HFFc6 (cell line): ENCODE measurements around the gene ZDHHC9. TPM values are rescaled to one million over a fixed set of nuclear protein-coding genes. Genes with fewer than 3 reads are reported as not detected.

ENCODE experiments used
- DNase-seq: peaks from one replicate; pipeline ENCODE4 v3.0.0-alpha.2; 2018
- H3K27ac Mint-ChIP-seq: 2 replicates; pipeline ENCODE4 v1.8.0; 2020; ENCODE audit warnings: mild to moderate bottlenecking, mixed read lengths
- H3K27me3 Mint-ChIP-seq: 2 replicates; pipeline ENCODE4 v1.8.0; 2021; ENCODE audit warnings: mild to moderate bottlenecking, moderate library complexity, mixed read lengths; ENCODE audit not compliant: insufficient read depth
- H3K36me3 Mint-ChIP-seq: 2 replicates; pipeline ENCODE4 v1.8.0; 2021; ENCODE audit warnings: low read depth, mixed read lengths
- H3K4me1 Mint-ChIP-seq: 2 replicates; pipeline ENCODE4 v1.8.0; 2020; ENCODE audit warnings: low read depth, mixed read lengths
- H3K4me3 Mint-ChIP-seq: 2 replicates; pipeline ENCODE4 v1.8.0; 2020; ENCODE audit warnings: mild to moderate bottlenecking, moderate library complexity, mixed read lengths
- H3K9me3 Mint-ChIP-seq: 2 replicates; pipeline ENCODE4 v1.8.0; 2020; ENCODE audit warnings: mild to moderate bottlenecking, mixed read lengths
- total RNA-seq, 6 experiments: library from RNA; stranded (reverse); fragmentation: NEBNext Ultra II Directional; extraction: Animal tissue kit (Norgen Biotek cat#: 25700); gene quantifications; 2 replicates in 1 of 6; 3 replicates in 5 of 6; pipeline ENCODE4 v1.2.3, GENCODE V29; 2021
- TF ChIP-seq, protein P1 (sequence below): fragments of 200-600 bp; sonication (generic); IDR thresholded peaks from 2 replicates; pipeline ENCODE4 v1.5.0; 2021; ENCODE audit warnings: antibody characterized with exemption, mild to moderate bottlenecking

The ZDHHC9 gene
- total RNA-seq, 6 experiments from 2014 or later = 30.8 to 47.8 (median 33.6) TPM

DNA sequence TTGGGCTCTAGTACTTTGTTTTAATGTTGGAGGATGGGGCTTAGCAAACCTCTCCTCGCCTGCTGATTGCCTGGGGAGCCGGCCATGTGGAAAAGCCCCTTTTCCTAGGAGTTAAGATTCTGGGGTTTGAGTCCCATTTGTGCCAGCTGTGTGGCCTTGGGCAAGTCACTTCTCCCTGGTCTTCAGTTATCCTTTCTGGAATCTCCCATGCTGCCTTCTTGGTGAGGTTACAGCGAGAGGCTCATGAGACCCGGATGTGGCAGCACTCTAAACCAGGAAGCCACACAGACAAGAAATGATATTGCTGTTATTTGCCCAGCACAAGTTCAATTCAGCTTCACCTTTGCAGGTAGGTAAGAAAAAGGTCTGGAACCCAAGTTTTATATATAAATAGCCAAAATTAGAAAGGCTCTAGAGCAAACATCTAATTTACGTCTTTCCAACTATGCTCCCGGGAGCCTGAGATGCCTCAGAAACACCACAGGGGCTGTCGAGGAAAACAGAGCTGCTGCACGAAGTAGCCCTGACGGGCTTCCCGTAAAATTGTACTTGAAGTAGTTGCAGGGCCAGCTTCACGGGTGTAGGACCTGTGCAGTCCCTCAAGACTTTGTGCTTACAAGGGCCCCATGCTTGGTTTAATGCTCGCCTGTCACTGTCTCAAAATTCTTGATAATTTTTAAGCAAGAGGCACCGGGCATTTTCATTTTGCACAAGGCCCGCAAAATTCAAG, 72.3 kb downstream of the ZDHHC9 start:
- no peaks in the 10 kb centered on the region for H3K4me1 Mint-ChIP-seq
- no peak overlapping the region for H3K4me3 Mint-ChIP-seq
- peaks cover 5% of the 10 kb centered on the region for H3K27me3 Mint-ChIP-seq
- TF ChIP-seq, protein P1, sequence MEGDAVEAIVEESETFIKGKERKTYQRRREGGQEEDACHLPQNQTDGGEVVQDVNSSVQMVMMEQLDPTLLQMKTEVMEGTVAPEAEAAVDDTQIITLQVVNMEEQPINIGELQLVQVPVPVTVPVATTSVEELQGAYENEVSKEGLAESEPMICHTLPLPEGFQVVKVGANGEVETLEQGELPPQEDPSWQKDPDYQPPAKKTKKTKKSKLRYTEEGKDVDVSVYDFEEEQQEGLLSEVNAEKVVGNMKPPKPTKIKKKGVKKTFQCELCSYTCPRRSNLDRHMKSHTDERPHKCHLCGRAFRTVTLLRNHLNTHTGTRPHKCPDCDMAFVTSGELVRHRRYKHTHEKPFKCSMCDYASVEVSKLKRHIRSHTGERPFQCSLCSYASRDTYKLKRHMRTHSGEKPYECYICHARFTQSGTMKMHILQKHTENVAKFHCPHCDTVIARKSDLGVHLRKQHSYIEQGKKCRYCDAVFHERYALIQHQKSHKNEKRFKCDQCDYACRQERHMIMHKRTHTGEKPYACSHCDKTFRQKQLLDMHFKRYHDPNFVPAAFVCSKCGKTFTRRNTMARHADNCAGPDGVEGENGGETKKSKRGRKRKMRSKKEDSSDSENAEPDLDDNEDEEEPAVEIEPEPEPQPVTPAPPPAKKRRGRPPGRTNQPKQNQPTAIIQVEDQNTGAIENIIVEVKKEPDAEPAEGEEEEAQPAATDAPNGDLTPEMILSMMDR = no peak
- no peak for DNase-seq
- no peaks in the 10 kb centered on the region for H3K9me3 Mint-ChIP-seq
- H3K36me3 Mint-ChIP-seq = no peaks in the 10 kb centered on the region
- no peak overlapping the region for H3K27ac Mint-ChIP-seq

DNA sequence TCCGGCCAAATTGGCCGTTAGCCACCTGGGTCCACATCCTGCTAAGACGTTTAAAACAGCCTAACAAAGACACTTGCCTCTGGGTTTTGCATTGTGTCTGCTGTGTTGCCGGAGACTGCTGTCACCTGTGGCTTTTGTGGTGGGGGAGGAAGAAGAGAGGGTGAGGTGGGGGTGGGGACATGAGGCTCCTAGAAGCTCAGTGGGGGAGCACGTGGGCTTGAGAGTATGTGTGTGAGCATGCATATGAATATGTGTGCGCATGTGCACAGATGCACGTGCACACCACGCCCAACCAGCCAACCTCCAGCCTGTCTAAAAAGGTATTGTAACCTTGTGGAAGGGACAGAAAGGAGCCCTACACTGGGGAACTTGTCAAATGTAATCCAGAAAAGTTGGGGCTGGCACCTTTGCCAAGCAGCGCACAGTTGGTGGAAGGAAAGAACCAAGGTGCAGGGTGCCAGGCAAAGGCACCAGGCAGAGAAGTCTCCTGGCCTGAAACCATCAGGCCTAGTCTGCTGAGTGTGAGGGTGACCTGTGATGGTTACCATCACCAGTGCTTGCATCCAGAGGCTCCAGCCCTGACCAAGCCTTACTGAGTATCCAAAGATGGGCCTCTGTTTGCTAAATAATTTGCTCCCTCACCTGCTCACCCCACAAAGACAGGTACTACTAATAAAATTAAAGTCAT, 74.1 kb downstream of the ZDHHC9 start:
- Mint-ChIP-seq H3K27ac (no peak overlapping the region), H3K36me3 (no peaks in the 10 kb centered on the region), H3K9me3 (no peaks in the 10 kb centered on the region), H3K4me3 (no peak overlapping the region), H3K27me3 (peaks cover 2% of the 10 kb centered on the region; the same call in 1 of the 2 replicates), H3K4me1 (no peaks in the 10 kb centered on the region)
- TF ChIP-seq, protein P1 = no peak
- DNase-seq = no peak

DNA sequence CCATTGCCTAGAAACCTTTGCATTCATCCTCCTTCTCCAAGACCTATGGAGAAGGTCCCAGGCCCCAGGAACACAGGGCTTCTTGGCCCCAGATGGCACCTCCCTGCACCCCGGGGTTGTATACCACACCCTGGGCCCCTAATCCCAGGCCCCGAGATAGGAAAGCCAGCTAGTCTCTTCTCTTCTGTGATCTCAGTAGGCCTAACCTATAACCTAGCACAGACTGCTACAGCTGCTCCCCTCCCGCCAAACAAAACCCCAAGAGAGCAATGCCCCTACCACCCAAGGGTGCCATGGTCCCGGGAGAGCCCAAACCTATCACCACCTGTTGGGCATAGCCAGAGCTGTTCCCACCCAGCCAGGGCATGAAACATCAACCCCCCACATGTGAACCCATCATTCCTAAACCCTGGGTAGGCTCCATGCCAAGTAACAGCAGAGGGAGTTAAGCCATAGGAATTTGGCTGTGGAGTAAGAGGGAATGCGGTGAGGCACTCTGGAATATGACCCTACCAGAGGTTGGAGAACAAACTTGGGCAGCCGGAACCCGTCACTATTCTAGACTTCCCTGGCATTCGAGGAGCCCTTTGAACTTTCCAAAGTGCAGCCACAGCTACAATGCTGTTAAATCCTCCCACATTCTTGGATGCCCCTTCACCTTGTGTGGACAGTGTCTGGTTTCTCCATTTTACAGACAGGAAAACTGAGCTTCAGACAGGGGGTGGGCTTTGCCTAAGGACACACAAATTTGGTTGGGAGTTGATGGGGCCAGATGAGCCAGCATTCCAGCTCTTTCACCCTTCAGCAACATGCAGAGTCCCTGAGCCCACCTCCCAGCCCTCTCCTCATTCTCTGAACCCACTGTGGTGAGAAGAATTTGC, 74.9 kb downstream of the ZDHHC9 start:
- no peaks in the 10 kb centered on the region for H3K36me3 Mint-ChIP-seq
- H3K4me1 Mint-ChIP-seq = no peaks in the 10 kb centered on the region
- no peak overlapping the region for H3K27ac Mint-ChIP-seq
- TF ChIP-seq, protein P1 = no peak
- H3K27me3 Mint-ChIP-seq = peaks cover 2% of the 10 kb centered on the region; the same call in 1 of the 2 replicates
- no peak overlapping the region for H3K4me3 Mint-ChIP-seq
- DNase-seq = no peak
- H3K9me3 Mint-ChIP-seq = no peaks in the 10 kb centered on the region

GRCh38 chrX:129768186-129768585, 75.5 kb downstream of the ZDHHC9 start:
- Mint-ChIP-seq H3K4me3 (no peak overlapping the region), H3K27ac (no peak overlapping the region), H3K9me3 (no peaks in the 10 kb centered on the region), H3K36me3 (no peaks in the 10 kb centered on the region), H3K27me3 (peaks cover 4% of the 10 kb centered on the region), H3K4me1 (no peaks in the 10 kb centered on the region)
- DNase-seq = no peak
- TF ChIP-seq, protein P1 = no peak

GRCh38 chrX:129763666-129764065, 80.0 kb downstream of the ZDHHC9 start:
- H3K4me1 Mint-ChIP-seq = peaks cover 12% of the 10 kb centered on the region; the same call in 1 of the 2 replicates
- H3K36me3 Mint-ChIP-seq = no peaks in the 10 kb centered on the region
- H3K4me3 Mint-ChIP-seq = no peak overlapping the region
- H3K27ac Mint-ChIP-seq = no peak overlapping the region
- no peak for DNase-seq
- H3K9me3 Mint-ChIP-seq = no peaks in the 10 kb centered on the region
- H3K27me3 Mint-ChIP-seq = peaks cover 4% of the 10 kb centered on the region
- TF ChIP-seq, protein P1 = no peak
